ENCODE measurements around the gene RTKN. TPM values are rescaled to one million over a fixed set of nuclear protein-coding genes. Genes with fewer than 3 reads are reported as not detected.

RTKN gene
- total RNA-seq, 1 experiment from 2014 or later = 87.1 TPM

DNA sequence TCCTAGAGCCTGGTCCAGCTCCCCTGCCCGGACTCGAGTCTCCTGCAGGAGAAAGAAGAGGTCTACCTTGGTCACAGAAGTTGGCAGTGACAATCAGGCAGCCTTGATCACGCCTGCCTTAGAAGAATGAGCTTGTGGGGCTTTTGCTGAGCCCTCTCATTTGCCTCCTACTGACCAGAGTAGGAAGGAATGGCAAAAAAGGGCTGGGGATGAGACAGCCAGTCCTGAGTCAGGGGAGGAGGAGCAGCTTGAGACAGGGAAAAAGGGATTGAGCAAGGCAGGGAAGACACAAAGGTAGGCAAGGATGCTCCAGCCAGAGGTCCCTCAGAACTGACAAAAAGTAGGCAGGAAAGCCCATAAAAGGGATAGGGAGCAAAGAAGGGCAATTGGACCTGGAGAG is 14.2 kb downstream of the RTKN start:
- Histone ChIP-seq H3K79me1 (ENCODE audit: insufficient read depth, low read depth, low read length, poor library complexity, severe bottlenecking) (no peaks in the 10 kb centered on the region), H3K56ac (ENCODE audit: insufficient read length, low read depth, low read length) (no peak overlapping the region), H2AFZ (ENCODE audit: low read length) (no peak overlapping the region), H4K5ac (ENCODE audit: insufficient read length, low read depth, low read length) (no peak overlapping the region), H3K23ac (ENCODE audit: insufficient read length, low read depth, low read length) (no peak overlapping the region), H2BK5ac (ENCODE audit: insufficient read length, low read length) (no peak overlapping the region), H3K4me1 (ENCODE audit: insufficient read depth, low read length) (no peaks in the 10 kb centered on the region), H4K91ac (ENCODE audit: insufficient read length, low read depth, low read length) (no peak overlapping the region), H3K79me2 (ENCODE audit: insufficient read depth, low read length) (no peaks in the 10 kb centered on the region), H3K27ac (ENCODE audit: insufficient read length, low read depth, low read length) (no peak overlapping the region), H2BK120ac (ENCODE audit: low read depth, low read length, poor library complexity, severe bottlenecking) (no peak overlapping the region), H3K14ac (ENCODE audit: insufficient read depth, low read length) (no peak overlapping the region), H3K18ac (ENCODE audit: insufficient read length, low read depth, low read length) (no peak overlapping the region), H2BK15ac (ENCODE audit: low read depth, low read length) (no peak overlapping the region), H4K8ac (replicated peaks; ENCODE audit: insufficient read length, low read depth, low read length) (no peak overlapping the region), H4K20me1 (ENCODE audit: control insufficient read depth, insufficient read depth, insufficient read length) (no peaks in the 10 kb centered on the region), H3K23me2 (ENCODE audit: insufficient read length, low read depth, low read length, poor library complexity, severe bottlenecking) (no peaks in the 10 kb centered on the region), H3K9me3 (ENCODE audit: control insufficient read depth, low read depth, low read length) (no peaks in the 10 kb centered on the region), H3T11ph (ENCODE audit: low read length) (no peak overlapping the region), H3K4ac (ENCODE audit: low read depth, low read length) (no peak overlapping the region), H3K9ac (ENCODE audit: extremely low read depth, insufficient read length, low read length) (no peak overlapping the region), H3K27me3 (ENCODE audit: insufficient read depth, low read length) (no peaks in the 10 kb centered on the region), H2AK5ac (ENCODE audit: insufficient read length, low read length) (no peak overlapping the region), H2BK12ac (ENCODE audit: insufficient read length, low read depth, low read length) (no peak overlapping the region), H2BK20ac (ENCODE audit: low read depth, low read length, poor library complexity, severe bottlenecking) (no peak overlapping the region), H3K4me2 (ENCODE audit: insufficient read depth, insufficient read length, low read length) (no peak overlapping the region)
- Mint-ChIP-seq H3K4me1 (peaks cover 5 to 11% of the 10 kb centered on the region in 2 experiments), H3K36me3 (ENCODE audit: insufficient read depth in 1 of 3, low read depth in 3 of 3) (peaks cover 42 to 84% (median 83%) of the 10 kb centered on the region in 3 experiments), H3K9me3 (no peaks in the 10 kb centered on the region; a peak in 1 of 5 replicates), H3K27me3 (ENCODE audit: low read depth) (peaks cover 7% of the 10 kb centered on the region), H3K27ac (peak overlapping the region in 1 of 3 experiments; percentile 37; a peak in 2 of 7 replicates), H3K4me3 (no peak overlapping the region; a peak in 1 of 5 replicates)
- WGBS (ENCODE audit: extremely low coverage, insufficient read length, low lambda C conversion rate) = no CpG with 5 or more reads among the region's 3 CpGs
- TF ChIP-seq, protein P1, sequence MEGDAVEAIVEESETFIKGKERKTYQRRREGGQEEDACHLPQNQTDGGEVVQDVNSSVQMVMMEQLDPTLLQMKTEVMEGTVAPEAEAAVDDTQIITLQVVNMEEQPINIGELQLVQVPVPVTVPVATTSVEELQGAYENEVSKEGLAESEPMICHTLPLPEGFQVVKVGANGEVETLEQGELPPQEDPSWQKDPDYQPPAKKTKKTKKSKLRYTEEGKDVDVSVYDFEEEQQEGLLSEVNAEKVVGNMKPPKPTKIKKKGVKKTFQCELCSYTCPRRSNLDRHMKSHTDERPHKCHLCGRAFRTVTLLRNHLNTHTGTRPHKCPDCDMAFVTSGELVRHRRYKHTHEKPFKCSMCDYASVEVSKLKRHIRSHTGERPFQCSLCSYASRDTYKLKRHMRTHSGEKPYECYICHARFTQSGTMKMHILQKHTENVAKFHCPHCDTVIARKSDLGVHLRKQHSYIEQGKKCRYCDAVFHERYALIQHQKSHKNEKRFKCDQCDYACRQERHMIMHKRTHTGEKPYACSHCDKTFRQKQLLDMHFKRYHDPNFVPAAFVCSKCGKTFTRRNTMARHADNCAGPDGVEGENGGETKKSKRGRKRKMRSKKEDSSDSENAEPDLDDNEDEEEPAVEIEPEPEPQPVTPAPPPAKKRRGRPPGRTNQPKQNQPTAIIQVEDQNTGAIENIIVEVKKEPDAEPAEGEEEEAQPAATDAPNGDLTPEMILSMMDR (conservative IDR thresholded peaks at IDR 0.05) = no peak
- DNase-seq = no peak
